Skeletal muscle tissue (tissue), 4 donors: ENCODE measurements around the gene PARP16. TPM values are rescaled to one million over a fixed set of nuclear protein-coding genes. Genes with fewer than 3 reads are reported as not detected.
A peak's percentile ranks its signal among the peaks of the same experiment; 100 is the strongest.
"Not testable (repeated sequence)": the region's sequence is repeated elsewhere in the genome, so short reads cannot be mapped to it uniquely, and the experiment has no call there.

ENCODE experiments used
- H3K27ac ChIP-seq: one replicate; pipeline ENCODE4 v1.7.0; 2013; ENCODE audit warnings: mild to moderate bottlenecking, low read depth, low read length, inconsistent platforms
- H3K27me3 ChIP-seq, 3 donors: one replicate each; pipeline ENCODE4 v1.7.0; 2013; ENCODE audit warnings: low read length in 3 of 3; ENCODE audit not compliant: control insufficient read depth in 3 of 3, insufficient read depth in 3 of 3
- H3K36me3 ChIP-seq, 3 donors: one replicate each; pipeline ENCODE4 v1.7.0; 2013; ENCODE audit warnings: low read length in 3 of 3; ENCODE audit not compliant: control insufficient read depth in 3 of 3, insufficient read depth in 3 of 3
- H3K4me1 ChIP-seq, 3 donors: one replicate each; pipeline ENCODE4 v1.7.0; 2013; ENCODE audit warnings: low read length in 3 of 3, mild to moderate bottlenecking in 3 of 3; ENCODE audit not compliant: control insufficient read depth in 3 of 3, insufficient read depth in 3 of 3
- H3K4me3 ChIP-seq, 3 donors: one replicate each; pipeline ENCODE4 v1.7.0; 2013; ENCODE audit warnings: low read length in 3 of 3
- H3K9ac ChIP-seq, 3 donors: one replicate each; pipeline ENCODE4 v1.7.0; 2013; ENCODE audit warnings: low read length in 3 of 3, mild to moderate bottlenecking in 3 of 3, moderate library complexity in 2 of 3, low read depth in 1 of 3
- H3K9me3 ChIP-seq, 3 donors: one replicate each; pipeline ENCODE4 v1.7.0; 2013; ENCODE audit warnings: low read length in 3 of 3; ENCODE audit not compliant: control insufficient read depth in 3 of 3
- total RNA-seq: library from RNA; depleted of rRNA; stranded (reverse); fragments of >200 nt; gene quantifications from one replicate; pipeline ENCODE4 v1.2.3, GENCODE V29; 2014
- donor health status: Osteomylitis.

PARP16 gene
- total RNA-seq, 1 donor from 2014 or later = 7.3 TPM

GRCh38 chr15:65278480-65278879, 8.2 kb downstream of the PARP16 start:
- peaks cover 0 to 9% (median 0%) of the 10 kb centered on the region in 3 donors for H3K36me3 ChIP-seq
- no peaks in the 10 kb centered on the region for H3K27me3 ChIP-seq
- H3K9ac ChIP-seq = no peak overlapping the region
- no peak overlapping the region for H3K27ac ChIP-seq
- H3K4me1 ChIP-seq = peaks cover 0 to 8% (median 0%) of the 10 kb centered on the region in 3 donors
- H3K9me3 ChIP-seq = no peaks in the 10 kb centered on the region
- no peak overlapping the region for H3K4me3 ChIP-seq

GRCh38 chr15:65277015-65277414, 9.7 kb downstream of the PARP16 start:
- no peak overlapping the region for H3K4me3 ChIP-seq
- H3K36me3 ChIP-seq = peaks cover 0 to 3% (median 0%) of the 10 kb centered on the region in 3 donors
- H3K9ac ChIP-seq = no peak overlapping the region
- peaks cover 0 to 5% (median 0%) of the 10 kb centered on the region in 3 donors for H3K4me1 ChIP-seq
- H3K9me3 ChIP-seq = no peaks in the 10 kb centered on the region
- H3K27me3 ChIP-seq = no peaks in the 10 kb centered on the region
- H3K27ac ChIP-seq = no peak overlapping the region

- Histone ChIP-seq H3K27me3 (no peaks in the 10 kb centered on the region), H3K9me3 (no peaks in the 10 kb centered on the region), H3K4me3 (no peak overlapping the region), H3K4me1 (peaks cover 0 to 6% (median 2%) of the 10 kb centered on the region in 3 donors), H3K36me3 (peaks cover 0 to 3% (median 0%) of the 10 kb centered on the region in 3 donors), H3K27ac (no peak overlapping the region), H3K9ac (no peak overlapping the region)
Observed at GRCh38 chr15:65275728-65276126, 11.0 kb downstream of the PARP16 start.

GRCh38 chr15:65275104-65275727, 11.5 kb downstream of the PARP16 start:
- peaks cover 0 to 3% (median 0%) of the 10 kb centered on the region in 3 donors for H3K36me3 ChIP-seq
- H3K9ac ChIP-seq = no peak overlapping the region
- H3K27ac ChIP-seq = no peak overlapping the region

GRCh38 chr15:65270811-65271545, 15.7 kb downstream of the PARP16 start:
- not testable (repeated sequence) for H3K27ac ChIP-seq
- H3K9ac ChIP-seq = peak overlapping the region in 2 of 3 donors; percentile 34 to 43

More at GRCh38 chr15:65275104-65275727, 11.5 kb downstream of the PARP16 start:
- Histone ChIP-seq H3K4me3 (no peak overlapping the region), H3K4me1 (peaks cover 0 to 9% (median 6%) of the 10 kb centered on the region in 3 donors), H3K9me3 (no peaks in the 10 kb centered on the region), H3K27me3 (no peaks in the 10 kb centered on the region)

GRCh38 chr15:65268411-65268810, 18.3 kb downstream of the PARP16 start:
- peaks cover 0 to 6% (median 4%) of the 10 kb centered on the region in 3 donors for H3K4me1 ChIP-seq
- H3K36me3 ChIP-seq = peaks cover 8 to 27% (median 17%) of the 10 kb centered on the region in 3 donors
- no peak overlapping the region for H3K9ac ChIP-seq
- H3K4me3 ChIP-seq = no peak overlapping the region
- H3K27me3 ChIP-seq = no peaks in the 10 kb centered on the region
- no peaks in the 10 kb centered on the region for H3K9me3 ChIP-seq
- H3K27ac ChIP-seq = no peak overlapping the region

More at GRCh38 chr15:65270811-65271545, 15.7 kb downstream of the PARP16 start:
- not testable (repeated sequence) for H3K9me3 ChIP-seq, H3K27me3 ChIP-seq, H3K4me3 ChIP-seq, H3K4me1 ChIP-seq
- peaks cover 4 to 17% (median 8%) of the 10 kb centered on the region in 3 donors for H3K36me3 ChIP-seq

GRCh38 chr15:65266469-65266868, 20.2 kb downstream of the PARP16 start:
- Histone ChIP-seq H3K4me1 (peaks cover 0 to 6% (median 4%) of the 10 kb centered on the region in 3 donors), H3K27me3 (no peaks in the 10 kb centered on the region), H3K4me3 (no peak overlapping the region), H3K9ac (no peak overlapping the region), H3K27ac (no peak overlapping the region), H3K36me3 (peaks cover 18 to 39% (median 31%) of the 10 kb centered on the region in 3 donors), H3K9me3 (no peaks in the 10 kb centered on the region)

GRCh38 chr15:65264863-65265430, 21.7 kb downstream of the PARP16 start:
- Histone ChIP-seq H3K36me3 (peaks cover 26 to 44% (median 42%) of the 10 kb centered on the region in 3 donors), H3K4me1 (no peaks in the 10 kb centered on the region), H3K4me3 (no peak overlapping the region), H3K9me3 (no peaks in the 10 kb centered on the region), H3K27ac (no peak overlapping the region), H3K9ac (no peak overlapping the region), H3K27me3 (no peaks in the 10 kb centered on the region)

- Histone ChIP-seq H3K4me1 (no peaks in the 10 kb centered on the region), H3K36me3 (peaks cover 39 to 56% (median 49%) of the 10 kb centered on the region in 3 donors), H3K27ac (no peak overlapping the region), H3K4me3 (no peak overlapping the region), H3K9ac (no peak overlapping the region), H3K27me3 (no peaks in the 10 kb centered on the region), H3K9me3 (no peaks in the 10 kb centered on the region)
Observed at GRCh38 chr15:65263313-65263712, 23.4 kb downstream of the PARP16 start.

GRCh38 chr15:65260968-65261367, 25.7 kb downstream of the PARP16 start:
- Histone ChIP-seq H3K27ac (no peak overlapping the region), H3K9me3 (no peaks in the 10 kb centered on the region), H3K4me1 (no peaks in the 10 kb centered on the region), H3K4me3 (no peak overlapping the region), H3K27me3 (no peaks in the 10 kb centered on the region), H3K9ac (no peak overlapping the region), H3K36me3 (peaks cover 40 to 52% (median 49%) of the 10 kb centered on the region in 3 donors)
